Retina (tissue), 1 donor: ENCODE data around the gene KLF7.

ENCODE experiments used
- DNase-seq: peaks from one replicate; pipeline ENCODE4 v3.0.0-alpha.2; 2016

Gene KLF7

GRCh38 chr2:207165121-207166038 is at the start of gene KLF7:
TSS of gene KLF7 (minus strand) at chr2:207165948. CDS start at chr2:207165568, 380 bp downstream.
- peak; percentile 87 for DNase-seq

- no peak for DNase-seq
Measured at GRCh38 chr2:207215308-207215707, 49.6 kb upstream of the KLF7 start.

DNA sequence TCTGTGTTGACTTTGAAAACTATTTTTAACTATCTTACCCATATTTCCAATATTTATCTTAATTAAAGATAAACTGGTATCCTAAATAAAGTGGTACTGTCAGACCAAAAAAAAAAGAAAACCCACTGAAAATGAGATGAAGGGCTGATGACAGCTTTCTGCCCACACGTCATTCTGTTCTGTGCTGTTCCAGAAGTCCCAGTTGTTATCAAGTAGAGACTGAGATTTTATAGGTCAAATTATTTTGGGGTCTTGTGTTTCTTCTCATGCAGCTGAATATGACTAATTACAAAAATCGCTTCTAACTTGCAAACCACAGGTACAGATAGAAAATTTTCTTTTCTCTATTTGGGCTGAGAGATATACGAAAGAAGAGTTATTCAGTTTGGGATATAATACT is 48.7 kb upstream of the KLF7 start:
- no peak for DNase-seq

- DNase-seq = no peak
Measured at GRCh38 chr2:207206011-207206410, 40.3 kb upstream of the KLF7 start.

DNA sequence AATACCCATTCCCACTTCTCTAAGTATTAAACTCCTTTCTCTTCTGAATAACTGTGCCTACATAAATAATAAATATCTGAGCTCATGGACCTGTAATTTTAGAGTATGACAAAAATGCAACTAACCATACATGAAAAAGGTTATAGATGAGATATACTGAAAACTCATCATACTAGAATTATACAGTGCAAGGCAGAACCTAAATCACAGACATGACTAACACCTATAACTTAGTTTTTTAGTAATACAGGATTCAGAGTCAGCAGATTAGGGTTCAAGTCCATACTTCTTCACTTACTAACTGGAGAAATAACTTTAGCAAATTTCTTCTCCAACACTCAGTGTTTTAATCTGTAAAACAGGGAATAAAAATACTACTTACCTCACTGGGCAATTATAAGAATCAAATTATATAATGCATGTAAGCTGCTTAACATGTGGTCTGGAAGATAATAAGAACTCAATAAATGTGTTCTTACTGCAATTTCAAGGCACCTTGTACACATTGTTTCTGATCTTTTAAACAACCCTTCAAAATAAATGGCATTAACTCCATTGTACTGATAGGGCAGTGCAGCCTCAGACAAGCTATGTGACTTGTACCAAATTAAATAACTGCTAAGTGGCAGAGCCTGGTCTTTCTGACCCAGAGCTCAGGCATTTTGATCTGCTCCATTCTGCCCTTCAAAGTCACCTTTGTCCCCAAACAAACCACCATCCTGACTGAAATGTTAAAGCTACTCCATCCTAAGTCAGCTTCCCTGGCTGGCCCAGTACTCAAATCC is 39.6 kb upstream of the KLF7 start:
- no peak for DNase-seq

- DNase-seq = no peak
Measured at GRCh38 chr2:207203056-207203455, 37.3 kb upstream of the KLF7 start.

DNA sequence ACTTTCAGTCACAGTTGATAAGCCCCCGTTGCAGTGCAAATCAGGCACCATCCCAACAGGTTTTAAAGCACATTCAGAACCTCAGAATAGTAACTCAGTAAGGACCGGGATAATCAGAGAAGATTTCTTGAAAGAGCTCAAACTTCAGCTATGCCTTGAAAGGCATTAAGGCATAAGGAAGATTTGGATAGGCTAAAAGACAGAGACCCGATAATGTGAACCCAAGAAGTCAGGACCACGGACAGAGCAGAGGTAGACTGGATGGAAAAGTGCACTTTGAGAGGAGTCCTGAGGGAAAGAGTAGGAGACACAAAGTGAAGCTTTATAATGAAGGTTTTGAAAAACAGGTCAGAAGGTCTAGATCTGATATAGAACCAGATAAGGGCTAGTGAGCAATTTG is 36.9 kb upstream of the KLF7 start:
- peak; percentile 9 for DNase-seq

- DNase-seq = no peak
Measured at GRCh38 chr2:207201416-207201815, 35.7 kb upstream of the KLF7 start.

GRCh38 chr2:207200136-207200535 is 34.4 kb upstream of the KLF7 start:
- peak; percentile 42 for DNase-seq

DNA sequence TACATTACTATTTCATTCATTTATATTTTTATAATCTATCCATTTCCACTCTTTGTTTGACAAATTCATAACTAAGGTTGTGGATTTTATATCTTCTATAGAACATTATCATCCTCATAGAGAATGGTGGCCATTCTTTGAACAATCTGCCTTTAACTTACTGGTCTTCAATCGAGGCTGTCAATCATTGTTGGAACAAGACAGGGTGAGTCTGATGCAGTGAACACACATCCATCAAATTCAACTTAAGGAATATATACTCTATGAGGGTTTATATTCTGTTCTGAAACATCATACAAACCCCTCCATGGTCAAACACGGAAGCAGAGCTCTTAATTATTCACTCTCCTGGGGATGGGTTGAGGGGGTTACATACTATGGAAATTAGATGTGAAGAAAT is 28.3 kb upstream of the KLF7 start:
- no peak for DNase-seq

GRCh38 chr2:207188626-207189419 is 23.1 kb upstream of the KLF7 start:
- no peak for DNase-seq

DNA sequence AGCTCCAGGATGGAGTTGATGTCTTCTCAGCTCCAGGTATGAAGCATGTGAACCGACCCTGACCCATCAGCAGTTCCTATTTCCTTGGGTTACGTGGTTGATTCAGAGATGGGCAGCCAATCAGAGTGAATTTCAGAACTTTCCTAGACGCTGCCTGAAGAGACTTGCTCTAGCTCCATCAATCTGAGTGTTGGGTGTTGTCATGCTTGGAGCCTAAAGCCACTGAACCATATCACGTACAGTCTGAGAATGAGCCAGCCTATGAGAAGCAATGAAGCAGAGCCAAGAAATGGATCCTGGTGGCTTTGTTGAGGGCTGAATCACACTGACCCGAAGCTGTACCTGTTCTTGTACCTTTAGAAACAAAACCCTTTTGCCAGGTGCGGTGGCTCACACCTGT is 19.6 kb upstream of the KLF7 start:
- no peak for DNase-seq

DNA sequence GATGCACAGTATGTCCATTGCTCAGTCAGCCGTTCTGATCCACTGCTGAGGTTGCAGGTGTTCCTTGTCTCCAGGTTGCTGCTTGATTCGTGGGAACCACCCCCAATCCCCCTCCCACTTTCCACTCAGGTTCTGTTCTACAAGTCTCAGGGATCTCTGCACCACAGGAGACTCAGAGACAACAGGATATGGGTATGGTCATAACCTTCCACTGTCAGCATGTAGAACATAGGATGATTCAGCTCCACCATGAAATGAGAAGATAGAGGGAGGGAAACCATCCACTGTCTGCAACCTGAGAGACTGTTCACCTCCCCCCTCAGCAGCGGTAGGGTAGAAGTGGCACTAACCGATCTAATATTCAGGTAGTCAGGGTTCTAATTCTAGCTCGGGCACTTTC is 19.0 kb upstream of the KLF7 start:
- DNase-seq = no peak

- DNase-seq = no peak
Measured at GRCh38 chr2:207184348-207184747, 18.6 kb upstream of the KLF7 start.

- DNase-seq = no peak
Measured at GRCh38 chr2:207183506-207183905, 17.8 kb upstream of the KLF7 start.

- no peak for DNase-seq
Measured at GRCh38 chr2:207182911-207183310, 17.2 kb upstream of the KLF7 start.

GRCh38 chr2:207181526-207182274 is 16.0 kb upstream of the KLF7 start:
- DNase-seq = no peak

DNA sequence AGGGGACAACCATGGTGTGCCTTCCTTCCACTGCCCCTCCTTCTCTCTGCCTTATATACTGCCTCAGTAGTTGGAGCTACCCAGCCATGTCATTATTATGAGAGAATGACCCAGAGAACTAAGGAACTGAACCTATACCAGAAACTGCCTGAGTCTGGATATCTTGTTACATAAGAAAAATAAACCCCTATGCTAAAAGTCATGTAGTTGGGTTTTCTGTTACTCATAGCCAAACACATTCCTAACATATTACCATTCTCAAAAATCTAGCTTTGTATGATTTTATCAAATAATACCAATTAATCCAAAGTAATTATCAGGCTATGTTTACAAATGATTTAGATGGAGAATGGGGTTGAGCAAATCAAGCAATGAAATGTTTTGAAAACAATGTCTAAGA is 15.0 kb upstream of the KLF7 start:
- DNase-seq = no peak

DNA sequence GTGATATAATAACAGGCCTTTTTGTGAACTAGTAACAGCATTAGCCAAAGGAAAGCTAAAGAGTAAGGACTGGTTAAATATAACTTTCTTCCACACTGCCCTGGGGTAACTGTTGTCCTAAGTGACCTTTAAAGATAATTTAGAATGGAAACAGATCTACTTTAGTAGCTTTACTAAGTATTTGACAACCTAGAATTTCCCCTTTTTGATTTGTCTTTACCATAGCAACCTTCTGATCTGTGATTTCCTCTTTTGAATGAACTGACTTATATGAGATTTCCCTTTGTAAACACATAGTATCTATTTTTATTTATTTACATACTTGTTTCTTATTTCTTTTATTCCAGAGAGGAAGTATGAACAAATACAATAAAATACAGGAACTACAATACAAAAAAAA is 10.5 kb upstream of the KLF7 start:
- no peak for DNase-seq

- DNase-seq = no peak
Measured at GRCh38 chr2:207173641-207174040, 7.9 kb upstream of the KLF7 start.

DNA sequence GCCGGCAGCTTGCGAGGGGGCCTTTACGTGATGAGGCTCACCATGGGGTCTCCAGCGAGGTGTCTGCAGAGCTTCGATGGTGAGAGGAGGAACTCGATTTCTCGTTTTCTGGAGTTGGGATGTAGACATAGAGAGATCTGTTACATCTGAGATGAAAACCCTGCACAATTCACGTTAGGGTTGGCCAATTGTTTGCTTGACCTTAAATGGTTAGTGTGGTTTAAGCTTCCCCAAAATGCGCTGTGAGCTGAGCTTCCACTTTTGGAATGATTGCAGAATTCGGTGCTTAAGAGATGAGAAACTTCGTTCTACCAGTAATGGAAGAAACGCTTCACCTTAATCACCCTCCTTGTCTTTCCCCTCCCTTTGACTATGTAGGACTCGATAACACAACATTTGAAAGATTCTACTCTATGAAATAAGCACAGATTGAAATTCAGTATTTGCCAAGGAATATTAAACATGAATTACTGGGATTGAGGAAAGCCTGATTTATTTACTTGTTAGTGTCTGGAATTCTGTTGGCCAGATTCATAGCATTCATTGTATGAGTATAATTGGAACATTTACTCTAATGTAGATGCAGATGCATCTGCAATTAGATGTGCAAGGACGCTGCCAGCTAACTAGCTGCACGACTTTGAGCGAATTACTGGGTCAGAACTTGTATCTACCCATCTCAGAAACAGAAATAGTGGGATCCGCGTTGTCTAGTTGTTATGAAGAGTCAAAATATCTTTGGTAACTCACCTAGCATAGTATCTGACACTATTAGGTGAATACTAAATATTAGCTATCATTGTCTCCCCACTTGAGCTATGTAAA is 1.6 kb upstream of the KLF7 start:
- DNase-seq = peak; percentile 85
